Panc1 (cell line): ENCODE data around the gene MNAT1.

Source experiments
- POLR2AphosphoS5 ChIP-seq: IDR thresholded peaks from 2 replicates; pipeline ENCODE4 v1.6.1; 2012; ENCODE audit warnings: mild to moderate bottlenecking, low read depth, low read length, moderate library complexity
- TF ChIP-seq, protein P1 (sequence below): fragments of 450-650 bp; IDR thresholded peaks from 2 replicates; pipeline ENCODE4 v1.5.1; 2017; ENCODE audit warnings: mild to moderate bottlenecking

DNA sequence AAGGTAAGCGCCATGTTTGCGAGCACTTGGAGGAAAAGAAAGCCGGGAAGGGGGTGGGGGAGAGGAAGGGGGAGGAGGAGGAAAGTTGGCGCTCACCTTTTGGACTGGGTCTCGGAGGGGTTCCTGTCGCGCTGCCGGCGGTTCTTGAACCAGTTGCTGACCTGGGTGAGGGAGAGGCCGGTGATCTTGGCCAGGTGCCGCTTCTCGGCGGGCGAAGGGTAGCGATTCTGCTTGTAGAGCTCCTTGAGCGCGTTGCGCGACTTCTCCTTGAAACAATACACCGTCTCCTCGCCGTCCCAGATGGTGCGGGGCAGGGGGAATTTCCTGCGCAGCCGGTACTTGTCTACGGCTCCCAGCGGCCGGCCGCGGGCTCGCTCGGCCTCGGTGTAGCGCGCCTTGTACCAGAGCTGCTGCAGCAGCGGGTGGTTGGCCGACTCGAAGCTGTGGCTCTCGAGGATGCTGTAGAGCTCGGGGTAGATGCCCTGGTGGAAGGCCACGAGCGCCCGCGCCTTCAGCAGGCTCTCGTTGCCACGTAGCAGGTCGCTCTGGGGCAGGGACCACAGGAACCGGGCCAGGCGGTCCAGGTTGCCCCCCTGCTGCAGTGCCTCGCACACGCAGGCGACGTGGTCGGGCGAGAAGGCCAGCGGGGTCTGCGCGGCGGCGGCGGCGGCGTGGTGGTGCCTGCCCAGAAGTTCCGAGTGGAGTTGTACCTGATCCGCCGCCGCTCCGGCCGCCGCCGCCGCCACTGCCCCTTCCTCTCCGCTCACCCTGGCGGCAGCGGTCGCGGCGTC is 11.2 kb upstream of the MNAT1 start:
- TF ChIP-seq POLR2AphosphoS5: no peak
- TF ChIP-seq, protein P1, sequence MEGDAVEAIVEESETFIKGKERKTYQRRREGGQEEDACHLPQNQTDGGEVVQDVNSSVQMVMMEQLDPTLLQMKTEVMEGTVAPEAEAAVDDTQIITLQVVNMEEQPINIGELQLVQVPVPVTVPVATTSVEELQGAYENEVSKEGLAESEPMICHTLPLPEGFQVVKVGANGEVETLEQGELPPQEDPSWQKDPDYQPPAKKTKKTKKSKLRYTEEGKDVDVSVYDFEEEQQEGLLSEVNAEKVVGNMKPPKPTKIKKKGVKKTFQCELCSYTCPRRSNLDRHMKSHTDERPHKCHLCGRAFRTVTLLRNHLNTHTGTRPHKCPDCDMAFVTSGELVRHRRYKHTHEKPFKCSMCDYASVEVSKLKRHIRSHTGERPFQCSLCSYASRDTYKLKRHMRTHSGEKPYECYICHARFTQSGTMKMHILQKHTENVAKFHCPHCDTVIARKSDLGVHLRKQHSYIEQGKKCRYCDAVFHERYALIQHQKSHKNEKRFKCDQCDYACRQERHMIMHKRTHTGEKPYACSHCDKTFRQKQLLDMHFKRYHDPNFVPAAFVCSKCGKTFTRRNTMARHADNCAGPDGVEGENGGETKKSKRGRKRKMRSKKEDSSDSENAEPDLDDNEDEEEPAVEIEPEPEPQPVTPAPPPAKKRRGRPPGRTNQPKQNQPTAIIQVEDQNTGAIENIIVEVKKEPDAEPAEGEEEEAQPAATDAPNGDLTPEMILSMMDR: no peak
